ENCODE data around the gene HIGD1A.

HIGD1A gene

GRCh38 chr3:42799376-42799775 is 4.9 kb downstream of the HIGD1A start:
- DNase-seq (ENCODE audit: low read depth), result no peak

- no peak for DNase-seq (ENCODE audit: low read depth)
Measured at GRCh38 chr3:42796332-42796885, 7.9 kb downstream of the HIGD1A start.

- no peak for DNase-seq (ENCODE audit: low read depth)
Measured at GRCh38 chr3:42795621-42796181, 8.6 kb downstream of the HIGD1A start.

- no peak for DNase-seq (ENCODE audit: low read depth)
Measured at GRCh38 chr3:42790714-42791229, 13.5 kb downstream of the HIGD1A start.

GRCh38 chr3:42786631-42787030 is 17.7 kb downstream of the HIGD1A start:
- DNase-seq (ENCODE audit: low read depth), result no peak

GRCh38 chr3:42786212-42786611 is 18.1 kb downstream of the HIGD1A start:
- DNase-seq (ENCODE audit: low read depth), result no peak

- no peak for DNase-seq (ENCODE audit: low read depth)
Measured at GRCh38 chr3:42780892-42781700, 23.2 kb downstream of the HIGD1A start.

- no peak for DNase-seq (ENCODE audit: low read depth)
Measured at GRCh38 chr3:42780398-42780797, 23.9 kb downstream of the HIGD1A start.

GRCh38 chr3:42778644-42779043 is 25.6 kb downstream of the HIGD1A start:
- no peak for DNase-seq (ENCODE audit: low read depth)

- DNase-seq (ENCODE audit: low read depth), result no peak
Measured at GRCh38 chr3:42773409-42773751, 30.9 kb downstream of the HIGD1A start.

GRCh38 chr3:42772670-42773408 is 31.5 kb downstream of the HIGD1A start, which contains the start of gene CCDC13:
TSS of gene CCDC13 (minus strand) at chr3:42773253. CDS start at chr3:42758345, 14,908 bp downstream.
- DNase-seq (ENCODE audit: low read depth), result peak; percentile 64

GRCh38 chr3:42771271-42771670 is 33.0 kb downstream of the HIGD1A start:
- DNase-seq (ENCODE audit: low read depth), result no peak

GRCh38 chr3:42769477-42770131 is 34.7 kb downstream of the HIGD1A start:
- DNase-seq (ENCODE audit: low read depth), result no peak

- DNase-seq (ENCODE audit: low read depth), result no peak
Measured at GRCh38 chr3:42764561-42765295, 39.6 kb downstream of the HIGD1A start.

GRCh38 chr3:42764115-42764514 is 40.2 kb downstream of the HIGD1A start:
- no peak for DNase-seq (ENCODE audit: low read depth)

- DNase-seq (ENCODE audit: low read depth), result no peak
Measured at GRCh38 chr3:42763021-42763420, 41.3 kb downstream of the HIGD1A start.

- DNase-seq (ENCODE audit: low read depth), result no peak
Measured at GRCh38 chr3:42762046-42762724, 42.1 kb downstream of the HIGD1A start.

GRCh38 chr3:42758126-42758525 is 46.2 kb downstream of the HIGD1A start:
- DNase-seq (ENCODE audit: low read depth), result no peak

GRCh38 chr3:42756681-42757213 is 47.5 kb downstream of the HIGD1A start:
- no peak for DNase-seq (ENCODE audit: low read depth)

All from activated T-helper 1 cell treated with Interleukin-2 at 50 U/mL for 16 hours (primary cell).